GM06990 (cell line): ENCODE data around the gene RALA.

Experiments used
- DNase-seq: peaks from one replicate; pipeline ENCODE4 v3.0.0-alpha.2; 2011; ENCODE audit not compliant: insufficient read length; ENCODE audit errors: extremely low read depth
- H3K27me3 ChIP-seq: replicated peaks from 2 replicates; pipeline ENCODE4 v1.6.0; 2011; ENCODE audit warnings: low read length; ENCODE audit not compliant: control insufficient read depth, insufficient read depth
- H3K36me3 ChIP-seq: 2 replicates; pipeline ENCODE4 v1.5.1; 2011; ENCODE audit warnings: low read length; ENCODE audit not compliant: control insufficient read depth, insufficient read depth
- H3K4me3 ChIP-seq: replicated peaks from 2 replicates; pipeline ENCODE4 v1.5.1; 2011; ENCODE audit warnings: low read depth, mild to moderate bottlenecking, control low read depth, low read length
- CTCF ChIP-seq: IDR thresholded peaks from 2 replicates; pipeline ENCODE4 v1.5.1; 2011; ENCODE audit warnings: low read length, control low read depth, mild to moderate bottlenecking, inconsistent platforms; ENCODE audit not compliant: insufficient read depth, poor library complexity, severe bottlenecking

RALA gene

GRCh38 chr7:39651265-39651664 lies 27.9 kb downstream of the RALA start:
- Histone ChIP-seq H3K36me3 (no peaks in the 10 kb centered on the region), H3K27me3 (no peaks in the 10 kb centered on the region), H3K4me3 (no peak overlapping the region)
- no peak for DNase-seq
- no peak for TF ChIP-seq CTCF

GRCh38 chr7:39656415-39656814 lies 33.0 kb downstream of the RALA start:
- no peak for DNase-seq
- H3K36me3 ChIP-seq: no peaks in the 10 kb centered on the region; the same call in 1 of the 2 replicates

GRCh38 chr7:39659356-39660013 lies 36.1 kb downstream of the RALA start:
- DNase-seq: no peak
- TF ChIP-seq CTCF: no peak

More at GRCh38 chr7:39656415-39656814, 33.0 kb downstream of the RALA start:
- Histone ChIP-seq H3K4me3 (no peak overlapping the region), H3K27me3 (no peaks in the 10 kb centered on the region)
- no peak for TF ChIP-seq CTCF

DNA sequence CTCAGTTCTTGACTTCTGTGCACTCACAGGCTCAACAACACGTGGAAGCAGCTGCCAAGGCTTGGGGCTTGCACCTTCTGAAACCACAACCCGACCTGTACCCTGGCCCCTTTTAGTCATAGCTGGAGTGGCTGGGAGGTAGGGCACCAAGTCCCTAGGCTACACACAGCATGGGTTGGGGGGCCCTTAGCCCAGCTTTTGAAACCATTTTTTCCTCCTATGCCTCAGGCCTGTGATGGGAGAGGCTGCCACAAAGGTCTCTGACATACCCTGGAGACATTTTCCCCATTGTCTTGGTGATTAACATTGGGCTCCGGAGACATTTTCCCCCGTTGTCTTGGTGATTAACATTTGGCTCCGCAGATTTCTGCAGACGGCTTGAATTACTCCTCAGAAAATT lies 38.6 kb downstream of the RALA start:
- Histone ChIP-seq H3K27me3 (no peaks in the 10 kb centered on the region), H3K36me3 (no peaks in the 10 kb centered on the region), H3K4me3 (no peak overlapping the region)
- TF ChIP-seq CTCF: no peak
- no peak for DNase-seq

More at GRCh38 chr7:39659356-39660013, 36.1 kb downstream of the RALA start:
- Histone ChIP-seq H3K4me3 (no peak overlapping the region), H3K36me3 (no peaks in the 10 kb centered on the region; the same call in 1 of the 2 replicates), H3K27me3 (no peaks in the 10 kb centered on the region)

DNA sequence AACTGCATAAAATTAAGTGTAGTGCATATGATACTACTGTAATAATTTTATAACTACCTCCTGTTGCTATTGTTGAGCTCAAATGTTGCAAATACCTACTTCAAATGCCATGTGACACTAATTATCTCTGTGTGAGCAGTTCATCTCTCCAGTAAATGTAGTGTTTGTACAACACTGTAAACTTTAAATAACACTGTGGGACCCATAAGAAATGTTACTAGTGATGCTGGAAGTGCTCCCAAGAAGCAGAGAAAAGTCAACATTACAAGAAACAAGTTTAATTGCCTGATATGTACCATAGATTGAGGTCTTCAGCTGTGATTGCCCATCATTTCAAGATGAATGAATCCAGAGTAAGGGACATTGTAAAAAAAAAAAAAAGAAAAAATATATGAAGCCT lies 39.9 kb downstream of the RALA start:
- no peak for DNase-seq
- no peaks in the 10 kb centered on the region for H3K27me3 ChIP-seq
- TF ChIP-seq CTCF: no peak
- no peak overlapping the region for H3K4me3 ChIP-seq
- H3K36me3 ChIP-seq: no peaks in the 10 kb centered on the region

DNA sequence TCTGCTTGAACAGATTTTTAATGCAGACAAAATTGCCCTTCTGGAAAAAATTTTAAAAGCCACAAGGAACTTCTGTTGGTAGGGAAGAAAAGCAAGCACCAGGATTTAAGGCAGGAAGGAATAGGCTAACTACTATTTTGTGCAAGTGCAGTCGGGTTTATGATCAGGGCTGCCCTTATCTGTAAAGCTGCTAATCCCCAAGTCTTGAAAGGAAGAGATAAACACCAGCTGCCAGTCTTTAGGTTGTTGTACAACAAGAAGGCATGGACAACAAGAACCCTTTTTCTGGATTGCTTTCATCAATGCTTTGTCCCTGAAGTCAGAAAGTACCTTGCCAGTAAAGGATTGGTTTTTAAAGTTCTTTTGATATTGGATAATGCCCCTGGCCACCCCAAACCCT lies 40.7 kb downstream of the RALA start:
- no peak overlapping the region for H3K4me3 ChIP-seq
- TF ChIP-seq CTCF: no peak
- H3K27me3 ChIP-seq: no peaks in the 10 kb centered on the region
- no peaks in the 10 kb centered on the region for H3K36me3 ChIP-seq
- DNase-seq: no peak
